ENCODE data around the gene TNFSF11. TPM values are rescaled to one million over a fixed set of nuclear protein-coding genes. Genes with fewer than 3 reads are reported as not detected.

TNFSF11 gene
- total RNA-seq, 2 experiments from 2014 or later, result 0.27 to 0.33 TPM

GRCh38 chr13:42569576-42570344 lies 4.2 kb upstream of the TNFSF11 start:
- no peak for DNase-seq
- intact Hi-C loops (cut with micrococcal nuclease), result loop anchor here (5.0 kb wide), 1 partner anchor 237 kb away; no protein-coding TSS in a partner anchor
- CTCF ChIA-PET, result interaction anchor here (1.0 kb wide), 1 partner anchor 179 kb away, joined by 3 read pairs; no protein-coding TSS in a partner anchor
- H3K27ac Mint-ChIP-seq, result no peak overlapping the region
- H3K4me1 Mint-ChIP-seq (ENCODE audit: low read depth), result peaks cover 7% of the 10 kb centered on the region
- peaks cover 6% of the 10 kb centered on the region for H3K9me3 Mint-ChIP-seq
- H3K27me3 Mint-ChIP-seq (ENCODE audit: low read depth), result peaks cover 11% of the 10 kb centered on the region
- H3K4me3 Mint-ChIP-seq, result no peak overlapping the region
- H3K36me3 Mint-ChIP-seq (ENCODE audit: low read depth), result no peaks in the 10 kb centered on the region

GRCh38 chr13:42571895-42572294 lies 2.1 kb upstream of the TNFSF11 start:
- peaks cover 24% of the 10 kb centered on the region for H3K4me1 Mint-ChIP-seq (ENCODE audit: low read depth)
- no peak for DNase-seq
- no peak overlapping the region for H3K27ac Mint-ChIP-seq
- H3K4me3 Mint-ChIP-seq, result no peak overlapping the region
- intact Hi-C loops (cut with micrococcal nuclease), result loop anchor here (5.0 kb wide), 1 partner anchor 240 kb away; no protein-coding TSS in a partner anchor
- H3K9me3 Mint-ChIP-seq, result peaks cover 6% of the 10 kb centered on the region
- CTCF ChIA-PET, result no interaction called here
- peaks cover 21% of the 10 kb centered on the region for H3K27me3 Mint-ChIP-seq (ENCODE audit: low read depth)
- H3K36me3 Mint-ChIP-seq (ENCODE audit: low read depth), result no peaks in the 10 kb centered on the region

GRCh38 chr13:42574435-42575311 lies 721 bp downstream of the TNFSF11 start:
- peaks cover 27% of the 10 kb centered on the region for H3K27me3 Mint-ChIP-seq (ENCODE audit: low read depth)
- DNase-seq, result peak; percentile 62
- CTCF ChIA-PET, result no interaction called here
- intact Hi-C loops (cut with micrococcal nuclease), result loop anchor here (1.0 to 5.0 kb wide), 4 partner anchors 76 to 297 kb away; no protein-coding TSS in a partner anchor
- H3K4me3 Mint-ChIP-seq, result peak overlapping the region; percentile 76
- no peaks in the 10 kb centered on the region for H3K36me3 Mint-ChIP-seq (ENCODE audit: low read depth)
- H3K27ac Mint-ChIP-seq, result peak overlapping the region; percentile 8
- H3K9me3 Mint-ChIP-seq, result peaks cover 6% of the 10 kb centered on the region
- peaks cover 27% of the 10 kb centered on the region for H3K4me1 Mint-ChIP-seq (ENCODE audit: low read depth)

GRCh38 chr13:42575938-42576337 lies 2.0 kb downstream of the TNFSF11 start:
- Mint-ChIP-seq H3K27ac (no peak overlapping the region), H3K36me3 (ENCODE audit: low read depth) (no peaks in the 10 kb centered on the region), H3K4me1 (ENCODE audit: low read depth) (peaks cover 27% of the 10 kb centered on the region), H3K27me3 (ENCODE audit: low read depth) (peaks cover 27% of the 10 kb centered on the region), H3K9me3 (peaks cover 6% of the 10 kb centered on the region), H3K4me3 (no peak overlapping the region)
- intact Hi-C loops (cut with micrococcal nuclease), result loop anchor here (5.0 kb wide), 2 partner anchors 224 to 299 kb away; no protein-coding TSS in a partner anchor
- no peak for DNase-seq
- CTCF ChIA-PET, result no interaction called here

- no peak overlapping the region for H3K4me3 Mint-ChIP-seq
- H3K9me3 Mint-ChIP-seq, result no peaks in the 10 kb centered on the region
- CTCF ChIA-PET, result no interaction called here
- peaks cover 23% of the 10 kb centered on the region for H3K27me3 Mint-ChIP-seq (ENCODE audit: low read depth)
- no peak for DNase-seq
- no peak overlapping the region for H3K27ac Mint-ChIP-seq
- peaks cover 2% of the 10 kb centered on the region for H3K36me3 Mint-ChIP-seq (ENCODE audit: low read depth)
- intact Hi-C loops (cut with micrococcal nuclease), result loop anchor here (5.0 kb wide), 2 partner anchors 225 to 300 kb away; no protein-coding TSS in a partner anchor
- H3K4me1 Mint-ChIP-seq (ENCODE audit: low read depth), result peaks cover 27% of the 10 kb centered on the region
Measured at GRCh38 chr13:42577538-42577937, 3.6 kb downstream of the TNFSF11 start.

- no peak overlapping the region for H3K27ac Mint-ChIP-seq
- peaks cover 13% of the 10 kb centered on the region for H3K27me3 Mint-ChIP-seq (ENCODE audit: low read depth)
- CTCF ChIA-PET, result interaction anchor here (2.0 kb wide), 1 partner anchor 15 kb away, joined by 11 read pairs; no protein-coding TSS in a partner anchor
- no peak overlapping the region for H3K4me3 Mint-ChIP-seq
- no peaks in the 10 kb centered on the region for H3K9me3 Mint-ChIP-seq
- no peak for DNase-seq
- intact Hi-C loops (cut with micrococcal nuclease), result no loop called here
- peaks cover 2% of the 10 kb centered on the region for H3K36me3 Mint-ChIP-seq (ENCODE audit: low read depth)
- H3K4me1 Mint-ChIP-seq (ENCODE audit: low read depth), result peaks cover 11% of the 10 kb centered on the region
Measured at GRCh38 chr13:42580644-42581043, 6.7 kb downstream of the TNFSF11 start.

- DNase-seq, result no peak
- Mint-ChIP-seq H3K27ac (no peak overlapping the region), H3K9me3 (no peaks in the 10 kb centered on the region), H3K4me1 (ENCODE audit: low read depth) (peaks cover 5% of the 10 kb centered on the region), H3K27me3 (ENCODE audit: low read depth) (peaks cover 7% of the 10 kb centered on the region), H3K4me3 (no peak overlapping the region), H3K36me3 (ENCODE audit: low read depth) (peaks cover 2% of the 10 kb centered on the region)
- CTCF ChIA-PET, result interaction anchor here (0.9 to 2.0 kb wide), 2 partner anchors 9 to 14 kb away, joined by 5 to 11 read pairs; no protein-coding TSS in a partner anchor
- intact Hi-C loops (cut with micrococcal nuclease), result no loop called here
Measured at GRCh38 chr13:42581427-42581826, 7.5 kb downstream of the TNFSF11 start.

- no peaks in the 10 kb centered on the region for H3K27me3 Mint-ChIP-seq (ENCODE audit: low read depth)
- no peak overlapping the region for H3K4me3 Mint-ChIP-seq
- intact Hi-C loops (cut with micrococcal nuclease), result no loop called here
- DNase-seq, result no peak
- H3K27ac Mint-ChIP-seq, result no peak overlapping the region
- H3K9me3 Mint-ChIP-seq, result no peaks in the 10 kb centered on the region
- CTCF ChIA-PET, result interaction anchor here (1.6 kb wide), 1 partner anchor 10 kb away, joined by 5 read pairs; no protein-coding TSS in a partner anchor
- no peaks in the 10 kb centered on the region for H3K4me1 Mint-ChIP-seq (ENCODE audit: low read depth)
- no peaks in the 10 kb centered on the region for H3K36me3 Mint-ChIP-seq (ENCODE audit: low read depth)
Measured at GRCh38 chr13:42591602-42592001, 17.6 kb downstream of the TNFSF11 start.

GRCh38 chr13:42592915-42593900 lies 19.3 kb downstream of the TNFSF11 start:
- no peaks in the 10 kb centered on the region for H3K9me3 Mint-ChIP-seq
- no peak overlapping the region for H3K27ac Mint-ChIP-seq
- H3K27me3 Mint-ChIP-seq (ENCODE audit: low read depth), result no peaks in the 10 kb centered on the region
- no peak overlapping the region for H3K4me3 Mint-ChIP-seq
- no peaks in the 10 kb centered on the region for H3K4me1 Mint-ChIP-seq (ENCODE audit: low read depth)
- DNase-seq, result no peak
- H3K36me3 Mint-ChIP-seq (ENCODE audit: low read depth), result no peaks in the 10 kb centered on the region
- intact Hi-C loops (cut with micrococcal nuclease), result no loop called here
- CTCF ChIA-PET, result interaction anchor here (1.8 to 4.1 kb wide), 2 partner anchors 259 to 262 kb away, joined by 5 to 13 read pairs; no protein-coding TSS in a partner anchor

GRCh38 chr13:42594481-42595252 lies 20.7 kb downstream of the TNFSF11 start:
- Mint-ChIP-seq H3K27me3 (ENCODE audit: low read depth) (no peaks in the 10 kb centered on the region), H3K9me3 (no peaks in the 10 kb centered on the region), H3K27ac (no peak overlapping the region), H3K4me3 (no peak overlapping the region), H3K36me3 (ENCODE audit: low read depth) (no peaks in the 10 kb centered on the region), H3K4me1 (ENCODE audit: low read depth) (no peaks in the 10 kb centered on the region)
- CTCF ChIA-PET, result interaction anchor here (0.6 to 4.1 kb wide), 18 partner anchors 11 to 1210 kb away, joined by 3 to 13 read pairs (median 4); no protein-coding TSS in a partner anchor
- DNase-seq, result peak; percentile 73
- intact Hi-C loops (cut with micrococcal nuclease), result loop anchor here (1.0 to 5.0 kb wide), 5 partner anchors 260 to 1280 kb away; no protein-coding TSS in a partner anchor

GRCh38 chr13:42595253-42595571 lies 21.3 kb downstream of the TNFSF11 start:
- no peaks in the 10 kb centered on the region for H3K27me3 Mint-ChIP-seq (ENCODE audit: low read depth)
- H3K36me3 Mint-ChIP-seq (ENCODE audit: low read depth), result no peaks in the 10 kb centered on the region
- H3K4me1 Mint-ChIP-seq (ENCODE audit: low read depth), result no peaks in the 10 kb centered on the region
- intact Hi-C loops (cut with micrococcal nuclease), result loop anchor here (1.0 to 5.0 kb wide), 5 partner anchors 261 to 1279 kb away; no protein-coding TSS in a partner anchor
- H3K9me3 Mint-ChIP-seq, result no peaks in the 10 kb centered on the region
- CTCF ChIA-PET, result interaction anchor here (0.6 to 4.1 kb wide), 16 partner anchors 10 to 1209 kb away, joined by 3 to 13 read pairs (median 4); no protein-coding TSS in a partner anchor
- no peak for DNase-seq
- H3K27ac Mint-ChIP-seq, result no peak overlapping the region
- no peak overlapping the region for H3K4me3 Mint-ChIP-seq

All from activated naive CD4-positive, alpha-beta T cell treated with anti-CD3 and anti-CD28 coated beads for 36 hours (primary cell).